Stimulated activated naive CD8-positive, alpha-beta T cell treated with anti-CD3 and anti-CD28 coated beads, Interleukin-15, Interleukin-2, amounts not matched to agents 100 U/mL and 50 U/mL, for 24 hours (primary cell): ENCODE data around the gene GNB5.
"Not testable (repeated sequence)": the region's sequence is repeated elsewhere in the genome, so short reads cannot be mapped to it uniquely, and the experiment has no call there.

Experiments
- ATAC-seq: fragments of 150-1000 bp; cut with Tn5 transposase; one replicate; pipeline ENCODE4 v1.10.0; 2021
- DNase-seq: peaks from one replicate; pipeline ENCODE4 v3.0.0; 2021

The GNB5 gene

DNA sequence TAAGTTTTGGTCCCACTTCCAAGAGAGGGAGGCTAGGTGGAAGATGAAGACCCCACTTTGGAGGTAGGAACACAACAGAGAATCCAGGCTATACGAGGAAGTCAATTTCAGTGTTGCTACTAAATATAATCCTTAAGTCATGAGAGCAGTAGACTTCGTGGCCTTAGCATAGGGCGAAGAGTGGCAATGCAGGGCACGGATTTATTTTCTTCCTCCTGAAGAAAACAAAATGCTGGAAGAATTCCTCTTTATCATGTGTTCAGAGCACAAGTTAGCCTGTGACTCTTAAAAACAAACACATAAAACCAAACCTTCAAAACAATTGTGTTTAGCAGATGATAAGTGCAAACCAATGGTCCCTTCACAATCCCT is 98.0 kb downstream of the GNB5 start:
- no peak for ATAC-seq
- no peak for DNase-seq

DNA sequence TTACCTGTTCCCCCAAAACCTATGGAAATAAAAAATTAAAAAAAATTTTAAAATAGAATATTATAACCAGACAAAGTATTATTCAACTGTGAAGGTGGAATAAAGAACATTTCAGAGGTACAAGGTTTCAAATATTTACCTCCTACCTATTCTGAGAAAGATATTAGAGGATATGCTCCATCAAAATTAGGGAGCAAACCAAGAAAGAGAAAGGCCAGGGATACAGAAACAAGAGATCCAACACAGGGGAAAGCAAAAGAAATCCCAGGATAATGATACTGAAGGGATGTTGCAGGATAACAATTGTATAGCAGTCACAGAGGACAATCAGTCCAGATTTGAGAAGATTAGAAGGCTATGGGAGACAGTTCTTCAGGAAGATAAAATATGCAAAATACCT is 101.0 kb downstream of the GNB5 start:
- DNase-seq (no peak), ATAC-seq (no peak)

- no peak for ATAC-seq
- no peak for DNase-seq
Measured at GRCh38 chr15:52086011-52086786, 105.0 kb downstream of the GNB5 start.

DNA sequence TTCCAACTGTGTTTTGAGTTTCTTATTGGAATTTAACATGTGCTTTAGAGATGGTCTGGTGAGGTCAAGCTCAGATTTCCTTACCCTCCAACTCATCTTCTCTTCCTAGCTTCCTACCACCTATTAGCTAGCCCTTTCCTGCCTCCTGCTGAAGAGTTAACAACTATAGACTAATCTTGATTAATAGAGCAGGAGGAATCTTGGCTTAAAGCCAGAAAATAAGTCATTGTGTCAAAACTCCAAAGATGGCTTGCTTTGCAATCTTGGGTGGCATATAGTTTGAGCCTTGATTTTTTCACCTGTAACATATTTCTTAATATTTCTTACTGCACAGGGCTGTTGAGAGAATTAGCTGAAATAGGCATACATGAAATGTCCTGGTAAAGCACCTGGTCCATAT is 105.9 kb downstream of the GNB5 start:
- no peak for DNase-seq
- no peak for ATAC-seq

DNA sequence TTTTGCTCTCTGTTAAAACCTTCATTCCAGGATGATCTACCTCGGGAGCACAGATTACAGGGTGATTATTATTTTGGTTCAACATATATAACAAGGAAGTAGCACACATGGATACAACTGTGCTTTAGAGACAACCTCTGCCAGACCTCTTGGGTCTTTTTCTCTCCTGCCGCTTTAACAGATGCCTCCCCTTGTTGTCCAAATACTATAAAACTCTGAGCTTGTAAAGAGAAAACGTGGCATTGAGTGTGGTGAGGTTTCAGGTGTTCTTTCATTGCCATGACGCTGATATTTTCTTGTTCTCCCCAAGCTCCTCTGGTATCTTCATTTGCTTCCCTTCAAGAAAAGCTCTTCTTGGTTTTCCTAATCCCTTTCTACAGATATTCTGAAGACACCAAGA is 107.6 kb downstream of the GNB5 start:
- ATAC-seq (no peak), DNase-seq (no peak)

GRCh38 chr15:52083037-52083359 is 108.2 kb downstream of the GNB5 start:
- ATAC-seq, DNase-seq: not testable (repeated sequence)

DNA sequence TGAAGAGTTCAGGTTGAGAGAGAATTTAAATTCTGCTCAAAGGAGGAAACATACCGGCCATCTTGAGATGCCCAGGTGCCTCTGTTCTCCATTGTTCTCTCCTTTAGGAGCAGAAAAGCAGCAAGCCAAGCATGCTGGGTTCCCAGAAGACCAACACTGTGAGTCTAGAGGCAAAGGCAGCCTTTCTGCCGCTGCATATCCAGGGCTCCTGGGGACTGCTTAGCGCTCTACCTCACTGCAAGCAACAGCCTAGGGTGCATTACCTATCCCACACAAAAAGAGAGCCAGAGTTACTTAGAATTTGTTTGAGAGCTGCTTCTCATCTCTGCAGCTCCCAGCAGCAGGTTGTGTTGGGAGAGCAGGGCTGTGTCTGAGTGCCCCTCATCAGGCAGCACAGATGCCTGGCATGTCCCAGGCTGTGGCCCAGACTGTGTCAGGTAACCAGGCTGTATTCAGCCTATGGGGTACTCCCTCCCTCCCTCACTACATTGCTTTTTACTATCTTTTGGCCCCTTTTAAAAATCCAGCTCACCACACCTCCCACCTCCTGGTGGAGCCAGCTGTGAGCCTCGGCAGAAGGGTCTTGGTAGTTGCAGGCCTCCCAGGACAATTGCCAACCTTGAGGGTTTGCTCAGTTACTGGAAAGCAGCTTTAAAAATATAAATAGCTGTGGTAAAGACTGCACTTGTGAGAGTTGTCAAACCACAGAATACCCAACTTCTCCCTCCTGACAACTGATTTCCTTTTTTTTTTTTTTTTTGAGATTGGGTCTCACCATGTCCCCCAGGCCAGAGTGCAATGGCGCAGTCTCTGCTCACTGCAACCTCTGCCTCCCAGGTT is 108.8 kb downstream of the GNB5 start:
- ATAC-seq = no peak

DNA sequence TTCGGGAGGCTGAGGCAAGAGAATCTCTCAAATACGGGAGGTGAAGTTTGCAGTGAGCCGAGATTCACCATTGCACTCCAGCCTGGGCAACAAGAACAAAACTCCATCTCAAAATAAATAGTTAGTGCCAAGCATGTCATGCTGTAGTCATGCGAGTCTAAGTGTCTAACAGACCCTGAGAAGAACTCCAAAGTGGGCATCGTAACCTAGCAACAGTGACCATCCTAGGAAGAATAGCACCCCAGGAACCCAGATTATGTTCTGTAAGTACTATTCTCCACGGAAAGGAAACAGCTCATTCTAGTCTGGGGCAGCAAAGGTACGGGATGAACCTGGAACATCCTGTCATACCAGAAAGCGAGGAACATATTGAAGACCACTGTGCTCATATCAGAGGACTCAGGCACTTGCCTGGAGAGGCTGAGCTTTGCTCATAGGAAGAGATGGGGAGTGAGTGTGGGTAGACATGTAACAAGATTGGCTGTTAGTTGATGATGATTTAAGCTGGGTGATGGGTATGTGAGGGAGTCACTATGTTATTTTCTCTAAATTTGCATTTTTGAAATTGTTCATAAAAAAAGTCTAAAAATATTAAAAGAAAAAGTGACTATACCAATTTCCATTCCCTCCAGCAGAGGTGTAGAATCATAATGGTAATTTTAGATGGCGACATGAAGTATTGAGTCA is 110.3 kb downstream of the GNB5 start:
- DNase-seq (no peak), ATAC-seq (no peak)

More for the DNA sequence above, 108.8 kb downstream of the GNB5 start:
- DNase-seq = no peak

DNA sequence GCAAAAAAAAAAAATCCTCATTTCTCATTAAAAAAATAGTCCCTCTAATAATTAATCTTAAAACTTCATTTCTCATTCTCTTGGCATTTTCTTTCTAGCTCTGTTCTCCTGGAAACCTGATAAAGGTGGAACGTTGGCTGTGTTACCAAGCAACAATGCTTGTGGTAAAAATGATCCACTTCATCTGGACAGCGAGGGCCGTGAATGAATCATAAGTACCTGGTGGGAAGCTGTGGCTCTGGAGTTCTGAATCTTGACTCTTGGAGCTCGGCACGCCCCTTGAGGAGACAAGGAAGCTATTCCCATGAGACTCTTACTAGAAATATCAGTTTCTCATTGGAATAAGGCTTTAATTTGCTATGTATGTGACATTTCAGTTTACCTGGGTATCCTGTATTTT is 111.2 kb downstream of the GNB5 start:
- DNase-seq = no peak
- ATAC-seq = no peak

- ATAC-seq (peak; percentile 81), DNase-seq (peak; percentile 94)
Measured at GRCh38 chr15:52078876-52079700, 112.1 kb downstream of the GNB5 start.

DNA sequence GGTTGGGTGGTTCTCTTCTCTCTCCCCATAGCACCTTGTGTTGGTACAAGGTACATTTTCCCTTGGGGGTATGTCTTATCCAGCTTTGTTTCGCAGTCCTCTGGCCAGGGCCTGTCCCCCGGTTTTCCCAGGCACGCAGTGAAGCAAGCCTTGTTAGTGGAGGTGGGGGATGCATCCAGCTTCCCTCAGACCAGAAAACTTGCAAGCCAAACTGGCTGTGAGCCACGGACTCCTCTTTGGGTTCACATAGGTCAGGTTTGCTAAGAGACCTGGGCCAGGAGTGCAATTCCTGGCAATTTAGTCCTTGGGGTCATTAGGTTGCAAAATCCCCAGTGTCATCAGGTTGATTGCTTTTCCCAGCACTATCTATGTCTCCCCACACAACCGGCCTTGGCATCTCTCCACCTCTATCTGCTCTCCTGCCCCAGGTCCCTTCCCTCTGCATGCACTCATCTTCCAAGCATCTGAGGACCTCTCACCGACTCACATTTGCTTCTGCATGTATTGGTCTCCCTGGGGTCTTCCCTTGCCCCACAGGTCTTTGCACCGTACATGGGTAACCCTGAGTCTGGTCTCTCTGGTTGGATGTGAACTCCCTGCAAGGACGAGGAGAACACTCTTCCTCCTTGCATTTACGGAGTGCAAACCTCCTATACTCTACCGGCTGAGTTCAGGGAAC is 112.9 kb downstream of the GNB5 start:
- no peak for ATAC-seq
- DNase-seq = no peak

- ATAC-seq (peak; percentile 55), DNase-seq (no peak)
Measured at GRCh38 chr15:52076889-52077781, 114.1 kb downstream of the GNB5 start.

DNA sequence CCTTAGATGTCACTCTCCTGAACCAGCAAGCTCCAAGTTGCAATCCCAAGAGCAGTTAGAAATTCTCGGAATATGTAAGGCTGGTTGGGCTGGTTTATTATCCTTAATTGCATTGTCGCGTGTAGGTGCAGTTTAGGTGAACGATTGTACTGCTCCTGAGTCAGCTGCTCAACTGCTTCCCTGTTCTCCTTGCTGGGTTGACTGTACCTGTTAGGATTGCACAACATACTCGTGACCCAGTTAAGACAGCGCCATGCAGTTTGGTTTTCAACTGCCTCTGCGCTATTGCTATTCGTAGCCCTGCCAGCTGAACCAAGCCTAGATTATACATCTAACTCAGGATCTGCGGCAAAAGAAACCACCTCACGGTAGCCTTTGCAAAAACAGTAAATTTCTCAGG is 119.6 kb downstream of the GNB5 start:
- DNase-seq (no peak), ATAC-seq (no peak)

- DNase-seq (no peak), ATAC-seq (no peak)
Measured at GRCh38 chr15:52069559-52069958, 121.6 kb downstream of the GNB5 start.

GRCh38 chr15:52068004-52068615 is 123.1 kb downstream of the GNB5 start:
- no peak for DNase-seq

GRCh38 chr15:52067545-52067926 is 123.7 kb downstream of the GNB5 start:
- ATAC-seq (no peak), DNase-seq (no peak)

More at GRCh38 chr15:52068004-52068615, 123.1 kb downstream of the GNB5 start:
- ATAC-seq = no peak

DNA sequence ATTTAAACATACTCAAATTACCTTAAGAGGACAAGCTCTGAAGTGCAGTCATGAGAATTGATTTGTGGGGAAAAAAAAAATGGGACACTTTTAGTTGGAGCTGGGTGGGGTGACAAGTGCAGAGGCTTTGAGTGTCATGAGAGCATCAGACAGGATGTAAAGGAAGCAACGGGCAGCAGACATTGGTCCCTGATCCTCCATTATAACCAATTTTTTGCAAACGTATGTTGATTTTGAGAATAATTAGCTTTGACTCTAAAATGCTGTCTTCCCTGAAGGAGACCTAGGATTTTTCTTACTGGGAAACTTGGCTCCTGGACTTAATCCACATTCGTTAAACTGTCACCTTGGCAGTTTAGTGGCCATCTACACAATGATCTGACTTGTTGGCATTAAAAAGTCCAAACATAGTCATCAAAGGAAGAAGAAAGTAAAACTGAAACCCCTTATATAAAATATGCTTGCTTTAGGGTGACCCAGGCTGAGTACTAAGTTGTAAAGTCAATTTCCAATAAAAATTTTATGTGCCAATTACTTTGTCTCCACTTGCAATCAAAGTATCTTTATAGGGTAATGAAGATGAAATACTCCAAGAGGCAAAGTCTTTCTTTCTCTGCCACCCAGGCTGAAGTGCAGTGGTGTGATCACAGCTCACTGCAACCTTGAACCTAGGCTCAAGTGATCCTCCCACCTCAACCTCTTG is 124.2 kb downstream of the GNB5 start:
- DNase-seq = no peak
- no peak for ATAC-seq
